Parietal lobe (tissue), 1 donor: ENCODE results near the gene OR13F1. TPM values are rescaled to one million over a fixed set of nuclear protein-coding genes. Genes with fewer than 3 reads are reported as not detected.

Experiments used
- total RNA-seq: library from RNA; depleted of rRNA; stranded (reverse); fragments of >200 nt; gene quantifications from one replicate; pipeline ENCODE4 v1.2.3, GENCODE V29; 2014

Gene OR13F1, protein sequence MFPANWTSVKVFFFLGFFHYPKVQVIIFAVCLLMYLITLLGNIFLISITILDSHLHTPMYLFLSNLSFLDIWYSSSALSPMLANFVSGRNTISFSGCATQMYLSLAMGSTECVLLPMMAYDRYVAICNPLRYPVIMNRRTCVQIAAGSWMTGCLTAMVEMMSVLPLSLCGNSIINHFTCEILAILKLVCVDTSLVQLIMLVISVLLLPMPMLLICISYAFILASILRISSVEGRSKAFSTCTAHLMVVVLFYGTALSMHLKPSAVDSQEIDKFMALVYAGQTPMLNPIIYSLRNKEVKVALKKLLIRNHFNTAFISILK
- total RNA-seq = not detected

DNA sequence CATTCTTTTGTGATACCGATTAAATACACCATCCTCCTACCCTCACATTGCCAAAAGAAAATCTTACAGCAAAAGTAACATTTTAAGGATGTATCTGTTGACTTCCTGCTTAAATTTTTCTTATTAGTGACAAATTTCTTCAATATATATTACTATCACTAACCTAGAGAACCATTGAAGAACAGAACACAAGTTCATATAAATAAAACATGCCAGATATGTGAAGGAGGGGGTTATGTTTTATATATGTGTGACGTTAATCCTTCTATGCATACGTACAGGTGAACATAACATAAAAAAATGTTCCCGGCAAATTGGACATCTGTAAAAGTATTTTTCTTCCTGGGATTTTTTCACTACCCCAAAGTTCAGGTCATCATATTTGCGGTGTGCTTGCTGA lies at the start of gene OR13F1:
Gene OR13F1, plus strand, starts transcription at position 301 of the 400 bp plus-strand sequence. Its CDS starts 0 bp downstream, at position 301.

DNA sequence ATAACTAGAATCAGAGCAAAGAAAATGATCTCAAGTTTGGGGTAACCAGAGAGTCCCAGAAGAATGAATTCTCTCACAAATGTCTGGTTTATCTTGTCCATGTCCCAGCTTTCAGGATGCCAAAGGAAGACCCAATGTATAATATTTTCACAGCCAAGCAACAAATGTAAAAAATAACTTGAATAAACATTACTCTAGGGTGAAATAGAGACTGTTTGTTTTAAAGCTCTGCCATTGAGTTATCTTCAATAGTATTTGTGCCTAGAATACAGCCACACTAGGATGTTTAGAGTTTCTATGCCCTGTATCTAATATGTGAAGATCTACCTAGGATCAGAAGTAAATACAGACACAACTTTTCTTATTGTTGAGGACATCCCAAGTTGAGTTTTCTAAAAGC lies 23.0 kb downstream of the OR13F1 start, which contains the start of gene OR13C4:
Gene OR13C4, minus strand, starts transcription at position 101 of the 400 bp plus-strand sequence. Its CDS starts 0 bp downstream, at position 101.

DNA sequence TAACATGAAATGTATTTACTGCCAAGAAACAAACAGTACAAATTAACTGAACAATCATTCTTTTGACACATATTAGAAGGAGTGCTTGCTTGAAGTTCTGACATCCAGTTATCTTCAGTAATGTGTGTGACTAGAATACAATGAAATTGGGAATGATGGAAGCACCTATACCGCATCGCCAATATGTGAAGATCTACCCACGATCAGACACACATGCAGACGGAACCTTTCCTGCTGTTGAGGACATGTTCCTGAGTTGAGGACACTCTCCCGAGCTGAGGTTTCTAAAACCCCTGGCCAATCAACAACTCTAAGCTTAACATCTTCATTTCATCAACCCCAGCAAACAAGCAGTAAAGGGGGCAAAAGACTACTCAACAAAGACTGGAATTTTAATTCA lies 32.7 kb downstream of the OR13F1 start, which contains the start of gene OR13C3:
Gene OR13C3, minus strand, starts transcription at position 101 of the 400 bp plus-strand sequence. CDS start 133 bp downstream, outside the sequence.

Other genes starting within 250 kb of the OR13F1 start
- gene OR13C4, start 22.9 kb downstream of the OR13F1 start, total RNA-seq = not detected
- not detected for gene OR13C3, start 32.6 kb downstream of the OR13F1 start, total RNA-seq
- not detected for gene OR13C8, start 64.9 kb downstream of the OR13F1 start, total RNA-seq
- not detected for gene OR13C5, start 95.2 kb downstream of the OR13F1 start, total RNA-seq
- not detected for gene OR13C2, start 101.4 kb downstream of the OR13F1 start, total RNA-seq
- gene OR13C9, start 113.9 kb downstream of the OR13F1 start, total RNA-seq = not detected
- not detected for gene OR13D1, start 190.3 kb downstream of the OR13F1 start, total RNA-seq
- 63.2 TPM for gene NIPSNAP3A, start 243.4 kb downstream of the OR13F1 start, total RNA-seq